HG02623 (cell line): ENCODE measurements around the gene AMD1.
A peak's percentile ranks its signal among the peaks of the same experiment; 100 is the strongest.

Experiments used
- ATAC-seq: cut with Tn5 transposase; IDR thresholded peaks from one replicate; pipeline ENCODE4 v1.9.1; 2021; ENCODE audit warnings: moderate library complexity; ENCODE audit not compliant: unreplicated experiment

AMD1 gene

DNA sequence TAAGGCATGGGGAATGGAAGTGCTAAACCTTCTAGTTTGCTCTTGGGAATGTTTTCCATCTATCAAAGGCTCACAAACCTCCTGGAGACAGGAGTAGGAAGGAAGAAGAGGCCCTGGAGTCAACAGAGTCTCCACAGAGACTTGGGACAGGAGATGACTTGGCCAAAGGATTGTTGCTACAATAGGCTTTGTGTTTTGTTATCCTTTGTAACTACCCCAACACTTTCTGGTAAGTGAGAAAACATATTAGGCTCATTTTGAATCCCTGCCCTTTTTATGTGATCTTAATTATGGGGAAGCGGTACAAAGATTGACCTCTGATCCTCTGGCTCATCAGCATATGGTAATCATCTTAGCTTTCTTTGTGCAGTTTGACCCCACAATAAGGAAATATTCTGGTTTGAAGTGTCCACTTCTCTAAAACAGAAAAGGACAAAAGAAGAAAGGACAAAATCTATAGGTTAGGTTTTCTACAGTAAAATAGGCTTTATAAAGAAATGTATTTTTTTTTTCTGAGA lies 59.9 kb downstream of the AMD1 start:
- ATAC-seq, result no peak

DNA sequence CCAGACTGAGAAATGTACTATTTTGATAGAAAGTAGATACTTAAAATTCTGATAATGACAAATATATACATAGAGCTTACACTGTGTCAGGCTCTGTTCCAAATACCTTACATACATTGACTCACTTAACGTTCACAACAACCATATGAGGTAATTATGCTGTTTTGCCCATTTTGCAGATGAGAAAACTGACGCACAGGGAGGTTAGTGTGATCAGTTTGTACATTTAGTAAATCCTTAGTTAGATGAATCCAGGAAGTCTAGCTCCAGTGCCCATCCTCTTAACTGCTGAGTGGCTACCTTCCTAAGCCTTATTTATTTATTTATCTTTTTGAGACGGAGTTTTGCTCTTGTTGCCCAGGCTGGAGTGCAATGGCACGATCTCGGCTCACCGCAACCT lies 60.6 kb downstream of the AMD1 start:
- ATAC-seq, result no peak

DNA sequence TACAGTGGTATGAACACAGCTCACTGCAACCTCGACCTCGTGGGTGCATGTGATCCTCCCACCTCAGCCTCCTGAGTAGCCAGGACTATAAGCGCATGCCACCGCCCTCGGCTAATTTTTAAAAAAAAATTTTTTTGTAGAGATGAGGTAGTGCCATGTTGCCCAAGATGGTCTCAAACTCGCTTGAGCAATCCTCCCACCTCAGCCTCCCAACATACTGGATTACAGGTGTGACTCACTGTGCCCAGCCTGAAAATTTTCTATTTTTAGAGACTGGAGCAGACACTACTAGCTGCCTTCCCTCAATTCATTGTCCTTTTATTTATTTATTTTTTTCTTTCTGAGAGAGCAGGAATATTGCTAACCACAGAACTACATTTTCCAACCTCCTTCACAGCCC lies 63.6 kb downstream of the AMD1 start:
- ATAC-seq, result no peak

DNA sequence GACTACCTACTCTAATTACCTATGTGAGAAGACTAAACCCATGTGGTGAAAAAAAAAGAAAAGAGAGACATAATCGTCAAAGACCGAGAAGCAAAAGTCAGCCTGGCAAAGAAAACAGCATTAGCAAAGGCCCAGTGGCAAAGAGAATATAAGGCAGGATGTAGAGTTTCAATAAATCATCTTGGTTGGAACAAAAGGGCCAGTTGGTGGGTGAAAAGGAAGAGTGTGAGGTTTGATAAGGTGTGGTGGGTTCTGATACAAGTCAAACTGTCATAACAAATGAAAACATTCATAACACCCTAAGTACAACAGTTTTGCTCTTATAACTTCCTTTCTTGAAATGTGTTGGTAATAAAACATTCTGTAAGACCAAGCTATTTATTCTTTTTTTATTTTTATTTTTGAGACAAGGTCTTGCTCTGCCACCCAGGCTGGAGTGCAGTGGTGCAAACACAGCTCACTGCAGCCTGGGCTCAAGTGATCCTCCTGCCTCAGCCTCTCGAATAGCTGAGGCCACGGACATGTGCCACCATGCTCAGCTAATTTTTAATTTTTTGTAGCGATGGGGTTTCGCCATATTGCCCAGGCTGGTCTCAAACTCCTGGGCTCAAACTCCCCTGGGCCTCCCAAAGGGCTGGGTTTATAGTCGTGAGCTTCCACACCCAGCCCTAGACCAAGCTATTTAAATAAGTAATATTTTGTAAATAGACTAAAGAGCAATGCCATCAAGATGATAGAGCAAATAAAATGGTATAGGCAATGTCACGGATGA lies 65.0 kb downstream of the AMD1 start:
- ATAC-seq, result no peak

DNA sequence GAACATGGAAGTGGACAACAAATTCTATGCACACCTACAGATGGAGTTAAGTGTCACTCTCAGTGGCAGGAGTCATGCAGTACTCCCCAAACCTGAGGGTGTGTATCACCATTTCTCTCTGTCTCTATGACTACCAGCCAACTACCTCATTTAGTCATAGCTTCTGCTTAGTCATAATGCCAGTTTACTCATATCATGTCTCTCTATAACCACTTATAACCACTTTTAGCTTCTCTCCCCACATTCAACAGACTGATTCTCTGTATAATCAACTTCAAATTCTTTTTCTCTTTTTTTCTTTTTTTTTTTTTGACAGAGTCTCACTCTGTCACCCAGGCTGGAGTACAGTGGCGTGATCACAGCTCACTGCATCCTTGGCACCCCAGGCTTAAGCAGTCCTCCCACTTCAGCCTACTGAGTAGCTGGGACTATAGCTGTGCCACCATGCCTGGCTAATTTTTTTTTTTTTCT lies 70.1 kb downstream of the AMD1 start:
- ATAC-seq, result peak; percentile 100
